Inflammatory macrophage treated with lipopolysaccharide for 1 hour (primary cell): ENCODE results near the gene TMEM72.
A peak's percentile ranks its signal among the peaks of the same experiment; 100 is the strongest.
"Not testable (repeated sequence)": the region's sequence is repeated elsewhere in the genome, so short reads cannot be mapped to it uniquely, and the experiment has no call there.

Source experiments
- DNase-seq, 2 donors: peaks; one replicate each; pipeline ENCODE4 v3.0.0-alpha.2; 2020 to 2022

TMEM72 gene

GRCh38 chr10:44911081-44911540, at the start of gene TMEM72:
Gene TMEM72 (plus strand): TSS chr10:44911337. CDS start chr10:44911513, 176 bp downstream.
- DNase-seq: no peak

DNA sequence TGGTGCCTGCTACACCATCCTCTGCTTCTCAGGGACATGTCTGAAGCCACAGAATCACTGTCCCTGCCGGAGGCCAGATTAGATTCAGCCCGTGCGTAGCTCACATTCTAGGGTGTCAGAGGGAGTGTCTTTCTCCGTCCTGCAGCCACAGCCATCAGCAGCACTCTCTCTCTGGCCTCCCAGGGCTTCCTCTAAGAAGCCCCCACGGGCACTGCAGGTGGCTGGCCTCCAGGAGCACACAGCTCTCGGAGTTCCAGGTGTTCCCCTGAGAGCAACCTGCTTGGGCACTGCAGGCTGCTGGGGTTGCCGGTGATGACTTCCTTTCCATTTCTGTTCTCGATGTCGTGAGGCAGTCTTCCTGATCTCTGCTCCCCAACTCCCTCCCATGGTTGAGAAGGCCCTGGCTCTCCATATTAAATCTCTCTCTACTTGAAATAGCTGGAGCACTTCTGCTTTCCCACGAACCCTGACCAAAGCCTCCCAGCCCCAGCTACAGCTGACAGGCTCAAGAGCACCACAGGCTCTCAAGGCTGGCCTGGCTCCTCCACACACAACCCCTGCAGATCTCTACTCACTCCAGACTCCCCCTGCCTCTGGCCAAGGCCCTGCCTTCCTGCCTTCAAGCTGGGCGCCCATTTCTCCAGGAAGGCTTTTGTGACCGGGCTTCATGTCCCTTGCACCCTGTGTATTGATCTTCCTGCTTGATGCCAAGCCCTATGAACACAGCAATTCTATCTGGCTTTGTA, 49.0 kb upstream of the TMEM72 start:
- DNase-seq: no peak

DNA sequence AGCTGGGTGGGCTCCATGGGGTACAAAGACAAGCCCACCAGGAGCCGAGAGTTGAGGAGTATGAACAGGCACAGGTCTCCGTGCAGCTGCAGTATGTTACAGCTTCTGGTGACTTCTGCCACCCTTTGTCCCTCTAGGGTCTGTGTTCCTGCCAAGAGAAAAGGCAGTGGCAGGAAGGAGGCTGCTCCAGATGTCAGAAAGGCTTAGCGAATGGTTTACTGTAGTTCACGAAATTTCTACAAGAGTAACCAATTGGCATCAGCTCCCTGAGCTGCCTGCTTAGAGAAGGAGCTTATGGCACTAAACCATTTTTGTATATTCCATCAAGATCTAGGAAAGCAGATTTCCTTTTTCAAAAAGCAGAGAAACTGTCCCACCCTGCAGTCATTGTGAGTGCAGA, 48.2 kb upstream of the TMEM72 start:
- no peak for DNase-seq

GRCh38 chr10:44863344-44864047, 47.6 kb upstream of the TMEM72 start:
- DNase-seq: no peak

GRCh38 chr10:44864051-44864450, 47.1 kb upstream of the TMEM72 start:
- DNase-seq: no peak

- DNase-seq: peak; percentile 61 to 94
These were observed 46.4 kb upstream of the TMEM72 start for GRCh38 chr10:44864637-44865288.

DNA sequence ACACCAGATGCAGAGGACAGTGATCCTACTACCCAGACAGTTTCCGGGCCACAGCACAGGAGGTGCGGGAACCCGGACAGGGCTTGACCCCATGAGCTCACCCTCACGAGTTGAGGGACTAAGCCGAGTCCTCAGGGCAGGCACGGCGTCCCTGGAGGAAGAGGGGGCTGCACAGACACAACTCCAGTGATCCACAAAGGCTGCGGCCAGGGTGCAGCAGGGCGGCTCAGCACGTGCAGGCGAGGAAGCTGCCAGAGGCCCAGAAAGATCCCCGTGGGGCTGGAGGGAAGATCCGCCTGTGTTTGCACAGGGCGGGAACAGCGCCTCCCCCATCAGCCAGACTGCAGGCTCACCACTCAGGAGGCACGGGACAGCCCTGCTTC, 45.9 kb upstream of the TMEM72 start:
- no peak for DNase-seq

- DNase-seq: not testable (repeated sequence)
These were observed 44.8 kb upstream of the TMEM72 start for GRCh38 chr10:44866367-44866766.

- no peak for DNase-seq
These were observed 41.1 kb upstream of the TMEM72 start for GRCh38 chr10:44870031-44870430.

DNA sequence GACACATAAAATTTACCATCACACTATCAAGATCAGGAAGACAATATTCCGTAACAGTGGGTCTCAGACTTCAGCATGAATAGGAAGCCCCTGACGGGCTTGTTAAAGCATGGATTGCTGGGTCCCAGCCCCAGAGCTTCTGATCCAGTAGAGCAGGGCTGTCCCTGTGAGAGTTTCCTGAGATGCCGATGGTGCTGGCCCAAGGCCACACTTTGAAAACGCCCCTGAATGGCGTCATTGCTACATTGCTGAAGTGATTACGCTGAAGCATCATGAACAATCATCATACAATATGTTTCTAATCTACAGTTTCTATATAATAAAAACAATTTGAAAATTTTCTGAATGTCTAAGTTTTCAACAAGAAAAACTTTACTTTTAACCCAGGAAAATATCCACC, 38.0 kb upstream of the TMEM72 start:
- DNase-seq: no peak

- no peak for DNase-seq
These were observed 37.0 kb upstream of the TMEM72 start for GRCh38 chr10:44874166-44874565.

DNA sequence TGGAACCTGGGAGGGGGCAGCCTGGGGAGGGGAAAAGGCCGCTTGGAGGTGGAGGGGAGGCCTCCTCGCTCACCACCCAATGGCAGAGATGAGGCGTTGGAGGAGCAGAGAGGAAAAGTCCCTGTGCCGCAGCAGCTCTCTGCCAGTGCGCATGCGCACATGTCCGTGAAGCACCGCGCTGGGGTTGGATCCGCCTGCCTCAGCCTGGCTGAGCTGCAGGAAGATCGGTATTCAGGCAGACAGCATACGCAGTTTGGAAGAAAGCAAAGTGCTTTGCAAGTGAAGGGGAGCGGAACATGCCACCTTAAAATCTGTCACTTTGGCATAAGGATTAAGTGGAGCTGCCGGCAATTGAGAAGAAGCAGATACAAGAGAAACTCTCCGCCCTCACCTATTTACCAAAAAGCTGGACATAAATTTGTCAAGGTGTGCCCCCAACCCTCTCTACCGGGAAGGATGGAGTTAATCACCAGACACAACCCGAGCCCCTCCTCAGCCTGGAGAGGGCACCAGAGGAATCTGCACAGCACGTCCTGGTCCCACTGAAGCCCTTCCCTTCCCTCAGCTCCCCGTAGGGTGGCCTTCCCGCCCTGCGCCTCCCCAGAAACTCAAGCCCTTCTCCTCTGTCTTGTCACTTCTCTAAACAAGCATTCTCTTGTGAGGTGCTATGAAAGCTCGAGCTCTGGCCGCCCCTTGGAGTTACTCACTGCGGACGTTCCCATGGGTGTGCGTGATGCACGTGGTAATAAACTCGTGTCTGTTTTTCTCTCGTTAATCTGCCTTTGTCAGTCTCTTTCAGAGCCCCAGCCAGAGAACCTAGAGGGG, 32.2 kb upstream of the TMEM72 start:
- DNase-seq: peak; percentile 80

DNA sequence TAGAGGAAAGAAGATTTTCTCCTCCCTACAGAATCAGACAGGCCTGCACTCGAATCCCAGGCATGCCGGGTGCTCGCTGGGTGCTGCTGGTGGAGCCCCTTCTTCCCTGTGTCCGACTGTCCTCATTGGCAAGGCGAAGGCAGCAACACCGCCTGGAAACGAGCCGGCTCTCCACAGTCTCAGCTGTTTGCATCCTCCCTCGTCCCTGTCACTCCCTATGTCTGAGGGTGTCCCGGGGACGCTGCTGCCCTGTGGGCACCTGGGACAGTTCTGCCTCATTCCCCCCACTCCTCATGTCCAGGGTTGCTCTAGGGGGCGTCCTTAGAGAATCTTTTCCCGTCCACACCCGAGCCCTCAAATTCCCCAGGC, 31.6 kb upstream of the TMEM72 start:
- no peak for DNase-seq

DNA sequence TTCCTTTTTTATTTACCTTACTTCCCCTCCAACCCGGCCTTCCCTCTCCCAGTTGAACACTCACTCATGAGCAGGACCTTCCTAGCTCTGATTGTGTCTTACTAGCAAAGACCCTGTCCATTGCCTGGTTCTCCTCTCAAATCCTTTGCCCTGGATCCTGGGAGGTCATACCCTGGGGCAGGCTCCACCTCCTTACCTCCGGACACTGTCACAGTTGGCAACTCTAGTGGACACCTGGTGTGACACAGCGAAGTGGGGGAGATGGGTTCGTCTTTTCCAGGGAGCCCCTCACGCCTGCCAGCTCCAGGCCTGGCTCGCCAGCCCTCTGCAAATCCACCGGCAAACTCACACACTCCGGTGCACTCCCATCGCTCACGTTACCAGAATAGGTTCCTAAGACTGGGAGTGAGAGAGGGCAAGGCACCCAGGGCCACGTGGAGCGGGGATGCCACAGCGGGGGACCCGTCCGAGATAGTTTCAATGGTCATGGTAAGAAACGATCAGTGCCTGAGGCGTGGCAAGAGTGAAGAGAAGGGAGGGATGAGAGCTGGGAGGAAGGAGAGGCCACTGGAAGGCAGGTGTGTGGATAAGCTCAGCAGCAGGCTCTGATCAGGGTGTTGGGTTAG, 30.9 kb upstream of the TMEM72 start:
- DNase-seq: no peak

GRCh38 chr10:44881649-44882048, 29.5 kb upstream of the TMEM72 start:
- DNase-seq: no peak

DNA sequence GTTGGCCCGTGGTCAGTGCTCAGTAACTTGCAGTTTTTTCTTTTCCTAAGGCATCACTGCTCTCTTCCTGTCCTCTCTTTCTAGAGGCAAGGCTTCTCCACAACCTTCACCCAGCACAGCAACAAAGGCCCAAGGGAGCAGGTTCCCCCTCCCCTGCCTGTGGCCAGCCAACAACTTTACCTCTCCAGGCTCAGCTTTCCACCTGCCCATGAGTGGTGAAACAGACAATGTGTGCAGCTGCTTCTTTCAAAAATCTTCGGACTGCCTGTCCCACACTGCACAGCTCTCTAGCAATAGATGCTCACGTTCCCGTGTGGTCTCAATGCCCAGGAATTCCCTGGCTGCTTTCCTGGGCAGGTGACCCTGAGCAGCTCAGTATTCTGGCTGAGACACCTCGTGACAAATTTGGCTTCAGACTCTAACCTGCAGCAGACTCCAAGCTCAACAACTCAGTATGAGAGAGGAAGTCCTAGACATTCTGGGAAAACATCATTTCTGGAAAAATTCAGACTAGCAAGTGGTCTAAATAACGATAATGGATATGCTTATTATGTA, 28.9 kb upstream of the TMEM72 start:
- DNase-seq: no peak

DNA sequence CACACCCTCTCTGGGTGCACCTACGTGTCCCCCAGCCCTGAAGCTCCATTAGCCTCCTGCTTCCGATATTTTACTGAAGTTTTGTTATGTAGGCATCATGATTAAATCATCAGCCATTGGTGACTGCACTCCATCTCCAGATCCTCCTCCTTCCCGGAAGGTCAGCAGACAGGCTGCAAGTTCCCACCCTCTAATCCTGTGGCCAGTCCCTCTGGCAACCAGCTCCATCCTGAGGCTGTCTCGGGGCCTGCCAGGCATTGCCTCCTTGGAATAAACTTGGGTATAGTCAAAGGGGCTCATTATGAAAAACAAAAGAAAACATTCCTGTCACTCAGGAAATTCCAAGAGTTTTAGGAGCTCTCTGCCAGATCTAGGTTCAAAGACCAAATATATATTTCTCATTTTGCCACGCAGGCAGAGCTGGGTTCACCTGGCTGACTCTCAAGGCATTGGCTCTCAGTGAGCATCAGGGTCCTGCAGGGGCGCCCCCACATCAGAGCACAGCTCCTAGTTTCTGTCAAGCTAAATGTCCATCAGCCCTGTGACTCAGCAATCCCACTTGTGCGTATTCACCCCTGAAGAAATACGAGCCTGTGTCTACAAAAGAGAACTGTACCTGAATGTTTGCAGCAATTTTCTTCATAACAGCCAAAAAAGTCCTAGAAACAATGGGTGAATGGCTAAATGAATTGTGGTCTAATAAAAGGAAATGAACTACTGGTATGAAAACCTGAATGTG, 27.4 kb upstream of the TMEM72 start:
- DNase-seq: no peak

- no peak for DNase-seq
These were observed 25.4 kb upstream of the TMEM72 start for GRCh38 chr10:44885710-44886109.

DNA sequence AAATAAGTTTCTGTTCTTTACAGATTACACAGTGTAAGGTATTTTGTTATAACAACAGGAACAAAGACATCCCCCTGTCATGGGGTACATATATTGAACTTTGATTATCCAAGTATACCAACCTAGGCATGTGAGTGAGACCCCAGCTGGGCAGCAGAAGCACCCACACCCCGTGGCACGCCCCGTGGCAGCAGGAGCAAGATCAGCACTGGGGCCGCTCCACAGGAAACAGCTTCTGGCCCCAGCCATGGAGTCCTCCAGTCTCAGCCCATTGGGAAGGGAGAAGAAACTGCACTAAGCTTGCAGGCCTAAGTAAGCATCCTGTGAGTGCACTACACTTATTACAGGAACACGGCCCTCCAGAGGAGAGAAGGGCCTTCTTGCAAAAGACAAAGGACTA, 24.2 kb upstream of the TMEM72 start:
- DNase-seq: no peak

- DNase-seq: no peak
These were observed 22.3 kb upstream of the TMEM72 start for GRCh38 chr10:44888886-44889285.

- no peak for DNase-seq
These were observed 21.3 kb upstream of the TMEM72 start for GRCh38 chr10:44889834-44890233.
